MV-4-11 (cell line): ENCODE measurements around the gene MRPL28.
A peak's percentile ranks its signal among the peaks of the same experiment; 100 is the strongest.
"Not testable (repeated sequence)": the region's sequence is repeated elsewhere in the genome, so short reads cannot be mapped to it uniquely, and the experiment has no call there.

Experiments used
- DNase-seq: peaks from one replicate; lab custom pipeline; 2025; lab: John Stamatoyannopoulos, UW

Gene MRPL28

DNA sequence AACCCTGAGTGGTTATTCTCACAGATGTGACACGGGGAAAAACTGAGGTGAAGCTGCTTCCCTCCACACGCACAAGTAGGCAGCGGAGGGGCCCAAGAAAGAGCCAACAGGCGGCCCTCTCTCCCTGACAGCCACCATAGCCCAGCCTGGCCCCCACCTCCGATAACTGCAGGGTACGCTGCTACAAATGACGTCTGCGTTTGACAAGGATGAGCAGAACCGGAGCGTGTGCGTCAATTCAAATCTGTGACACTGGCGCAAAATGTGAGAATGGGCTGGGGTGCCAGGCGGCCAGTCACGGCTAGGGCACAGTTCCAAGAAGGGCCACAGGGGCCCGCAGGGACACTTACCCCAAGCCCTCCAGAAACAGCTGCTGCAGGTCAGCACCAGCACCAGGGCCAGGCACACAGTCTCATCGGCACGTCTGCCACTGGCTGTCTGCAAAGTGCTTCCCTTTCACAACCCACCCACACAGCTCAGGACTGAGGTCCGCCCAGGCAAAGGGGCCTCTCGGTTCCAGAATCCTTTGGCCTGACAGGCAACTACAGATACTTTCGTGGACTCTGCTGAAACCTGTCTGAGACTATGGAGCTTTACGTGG lies 32.3 kb downstream of the MRPL28 start:
- no peak for DNase-seq

DNA sequence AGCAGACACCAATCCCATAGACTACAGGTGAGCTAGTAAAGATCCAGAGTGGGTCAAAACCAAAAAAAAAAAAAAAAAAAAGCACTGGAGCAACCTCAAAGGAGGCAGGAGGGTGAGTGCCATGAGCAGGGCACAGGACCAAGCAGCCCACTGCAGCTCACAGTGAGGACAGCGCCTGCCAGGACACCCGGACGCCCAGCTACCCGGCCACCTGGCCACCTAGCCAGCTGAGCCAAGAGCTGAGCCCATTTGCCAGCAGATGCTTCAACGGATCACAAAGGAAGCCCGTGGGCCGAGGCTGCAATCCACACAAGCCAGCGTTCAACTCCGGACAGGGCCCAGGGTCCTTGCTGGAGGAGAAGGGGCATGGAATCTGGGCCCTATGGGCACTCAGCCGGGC lies 32.9 kb downstream of the MRPL28 start:
- DNase-seq = no peak

DNA sequence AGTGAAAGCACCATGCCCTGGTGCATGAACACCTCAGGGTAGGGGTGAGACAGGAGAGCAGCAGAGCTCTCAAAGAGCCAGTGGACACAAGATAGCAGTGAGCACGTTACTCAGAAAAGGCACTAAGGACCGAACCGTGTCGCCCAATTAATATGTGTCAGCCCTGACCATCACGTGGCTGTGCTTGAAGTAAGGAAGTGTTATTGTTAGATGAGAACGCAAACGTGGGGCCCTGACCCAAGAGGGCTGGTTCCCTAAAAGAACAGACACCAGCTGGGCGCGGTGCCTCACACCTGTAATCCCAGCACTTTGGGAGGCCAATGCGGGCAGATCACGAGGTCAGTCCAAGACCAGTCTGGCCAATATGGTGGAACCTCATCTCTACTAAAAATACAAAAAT lies 34.1 kb downstream of the MRPL28 start:
- DNase-seq = peak; percentile 7

DNA sequence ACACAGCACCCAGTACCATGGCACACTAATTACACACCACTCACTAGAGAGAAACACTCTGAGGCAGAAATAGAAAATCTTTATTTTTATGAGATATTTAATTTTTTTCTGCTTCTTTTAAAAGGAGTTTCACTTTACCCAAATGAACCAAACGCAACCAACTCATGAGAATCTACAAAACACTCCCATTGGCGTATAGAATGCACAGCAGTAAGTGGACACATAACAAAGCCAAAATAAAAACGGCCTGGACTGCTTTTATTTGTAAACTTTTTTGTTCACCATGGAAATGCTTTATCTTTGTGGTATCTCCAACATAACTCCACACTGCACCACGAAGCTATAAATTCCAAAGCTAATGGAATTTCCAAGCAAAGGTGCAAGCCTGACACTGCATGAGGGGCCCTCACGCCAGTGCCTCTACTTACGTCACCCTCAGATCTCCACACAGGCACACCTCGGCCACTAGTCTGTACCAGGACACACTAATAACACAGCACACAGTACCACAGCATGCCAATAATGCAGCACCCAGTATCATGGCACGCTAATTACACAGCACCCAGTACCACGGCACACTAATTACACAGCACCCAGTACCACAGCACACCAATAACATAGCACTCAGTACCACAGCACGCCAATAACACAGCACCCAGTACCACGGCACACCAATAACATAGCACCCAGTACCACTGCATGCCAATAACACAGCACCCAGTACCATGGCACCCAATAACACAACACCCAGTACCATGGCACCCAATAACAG lies 35.3 kb downstream of the MRPL28 start:
- DNase-seq = not testable (repeated sequence)

DNA sequence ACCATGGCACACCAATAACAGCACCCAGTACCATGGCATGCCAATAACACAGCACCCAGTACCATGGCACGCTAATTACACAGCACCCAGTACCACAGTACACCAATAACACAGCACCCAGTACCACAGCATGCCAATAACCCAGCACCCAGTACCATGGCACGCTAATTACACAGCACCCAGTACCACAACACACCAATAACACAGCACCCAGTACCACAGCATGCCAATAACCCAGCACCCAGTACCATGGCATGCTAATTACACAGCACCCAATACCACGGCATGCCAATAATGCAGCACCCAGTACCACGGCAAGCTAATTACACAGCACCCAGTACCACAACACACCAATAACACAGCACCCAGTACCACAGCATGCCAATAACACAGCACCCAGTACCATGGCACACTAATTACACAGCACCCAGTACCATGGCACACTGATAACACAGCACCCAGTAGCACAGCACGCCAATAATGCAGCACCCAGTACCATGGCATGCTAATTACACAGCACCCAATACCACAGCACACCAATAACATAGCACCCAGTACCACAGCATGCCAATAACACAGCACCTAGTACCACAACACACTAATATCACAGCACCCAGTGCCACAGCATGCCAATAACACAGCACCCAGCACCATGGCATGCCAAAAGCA lies 36.0 kb downstream of the MRPL28 start:
- not testable (repeated sequence) for DNase-seq

DNA sequence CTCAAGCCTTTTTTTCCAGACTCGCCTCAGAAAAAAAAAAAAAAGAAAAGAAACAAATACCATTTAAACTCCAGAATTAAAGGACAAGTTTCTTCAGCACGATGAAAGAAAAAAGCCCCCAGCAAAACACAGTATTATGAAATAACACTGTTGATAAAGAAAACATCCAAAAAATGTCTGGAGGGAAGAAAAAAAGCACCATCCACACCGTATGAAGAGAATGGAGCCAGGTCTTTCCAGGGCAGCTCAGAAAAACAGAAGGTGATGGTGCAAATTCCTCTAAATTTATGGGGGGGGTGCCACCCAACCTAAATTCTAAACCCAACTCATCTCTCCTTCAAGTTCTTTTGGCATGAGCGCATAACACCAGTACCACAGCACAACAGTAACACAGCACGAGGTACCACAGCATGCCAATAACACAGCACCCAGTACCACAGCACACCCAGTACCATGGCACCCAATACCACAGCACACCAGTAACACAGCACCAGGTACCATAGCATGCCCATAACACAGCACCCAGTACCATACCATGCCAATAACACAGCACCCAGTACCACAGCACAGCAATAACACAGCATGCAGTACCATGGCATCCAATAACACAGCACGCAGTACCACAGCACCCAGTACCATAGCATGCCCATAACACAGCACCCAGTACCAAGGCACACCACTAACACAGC lies 36.8 kb downstream of the MRPL28 start:
- no peak for DNase-seq

DNA sequence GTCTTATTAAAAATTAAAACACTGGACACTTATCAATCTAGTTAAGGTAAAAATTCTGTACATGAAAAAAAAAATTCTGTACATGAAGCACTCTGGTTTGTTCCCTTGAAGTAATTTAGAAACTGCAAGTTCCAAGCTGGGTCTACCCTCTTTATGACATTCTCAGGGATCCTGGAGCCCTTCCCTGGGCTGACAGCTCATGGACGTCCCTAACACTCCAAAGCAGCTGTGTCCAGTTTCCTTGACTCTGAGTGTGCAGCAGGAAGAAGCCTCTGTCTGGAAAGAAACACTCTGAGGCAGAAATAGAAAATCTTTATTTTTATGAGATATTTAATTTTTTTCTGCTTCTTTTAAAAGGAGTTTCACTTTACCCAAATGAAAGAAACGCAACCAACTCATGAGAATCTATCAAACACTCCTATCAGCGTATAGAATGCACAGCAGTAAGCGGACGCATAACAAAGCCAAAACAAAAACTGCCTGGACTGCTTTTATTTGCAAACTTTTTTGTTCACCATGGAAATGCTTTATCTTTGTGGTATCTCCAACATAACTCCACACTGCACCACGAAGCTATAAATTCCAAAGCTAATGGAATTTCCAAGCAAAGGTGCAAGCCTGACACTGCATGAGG lies 39.0 kb downstream of the MRPL28 start:
- not testable (repeated sequence) for DNase-seq

DNA sequence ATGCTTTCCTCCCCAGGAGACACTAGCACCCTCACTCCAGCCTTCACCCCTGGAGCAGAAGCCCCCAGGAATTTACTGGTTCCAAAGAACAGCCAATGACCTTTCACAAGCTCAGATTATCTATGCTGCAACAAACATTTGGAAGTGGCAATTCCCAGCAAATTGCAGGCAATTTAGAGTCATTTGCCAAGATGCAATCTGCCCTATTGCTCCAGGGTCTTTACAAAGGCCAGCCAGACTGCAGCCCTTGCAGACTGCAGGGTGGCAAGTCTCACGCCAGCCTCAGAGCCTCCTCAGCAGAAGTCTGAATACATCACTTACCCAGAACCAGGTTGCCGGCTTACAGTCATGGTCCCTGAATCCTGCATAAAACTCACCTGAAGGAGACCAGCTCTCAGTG lies 39.6 kb downstream of the MRPL28 start:
- DNase-seq = no peak

DNA sequence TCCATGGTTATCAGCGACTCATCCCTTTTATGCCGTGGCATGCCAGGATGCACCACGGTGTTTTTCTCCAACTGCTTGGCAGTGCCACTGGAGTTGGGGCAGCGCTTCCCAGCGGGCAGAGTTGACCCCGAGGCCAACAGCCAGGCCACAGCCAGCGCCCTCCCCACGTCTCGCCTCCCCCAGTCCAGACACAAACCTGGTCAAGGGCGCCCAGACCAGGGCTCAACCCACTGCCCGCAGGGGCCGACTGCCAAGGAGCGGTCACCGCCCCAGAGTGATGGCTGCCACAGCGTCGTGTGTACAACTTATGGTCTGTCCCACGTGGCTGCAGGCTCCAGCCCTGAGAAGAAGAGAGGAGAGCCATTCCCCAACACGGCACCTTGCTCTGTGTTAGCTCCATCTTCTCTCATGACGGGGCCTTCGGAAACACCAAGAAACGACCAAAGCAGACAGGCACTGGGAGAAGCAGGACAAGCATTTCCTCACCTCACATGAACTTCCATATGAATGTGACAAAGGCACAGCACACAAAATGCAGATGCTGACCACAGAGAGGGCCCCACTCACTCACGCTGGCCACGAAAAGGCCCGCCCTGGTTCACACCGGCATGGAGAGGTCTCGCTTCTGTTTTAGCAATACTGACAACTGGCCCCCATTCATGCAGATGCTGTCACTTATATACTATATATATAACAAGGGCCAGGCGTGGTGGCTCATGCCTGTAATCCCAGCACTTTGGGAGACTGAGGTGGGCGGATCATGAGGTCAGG lies 44.8 kb downstream of the MRPL28 start:
- DNase-seq = peak; percentile 69

DNA sequence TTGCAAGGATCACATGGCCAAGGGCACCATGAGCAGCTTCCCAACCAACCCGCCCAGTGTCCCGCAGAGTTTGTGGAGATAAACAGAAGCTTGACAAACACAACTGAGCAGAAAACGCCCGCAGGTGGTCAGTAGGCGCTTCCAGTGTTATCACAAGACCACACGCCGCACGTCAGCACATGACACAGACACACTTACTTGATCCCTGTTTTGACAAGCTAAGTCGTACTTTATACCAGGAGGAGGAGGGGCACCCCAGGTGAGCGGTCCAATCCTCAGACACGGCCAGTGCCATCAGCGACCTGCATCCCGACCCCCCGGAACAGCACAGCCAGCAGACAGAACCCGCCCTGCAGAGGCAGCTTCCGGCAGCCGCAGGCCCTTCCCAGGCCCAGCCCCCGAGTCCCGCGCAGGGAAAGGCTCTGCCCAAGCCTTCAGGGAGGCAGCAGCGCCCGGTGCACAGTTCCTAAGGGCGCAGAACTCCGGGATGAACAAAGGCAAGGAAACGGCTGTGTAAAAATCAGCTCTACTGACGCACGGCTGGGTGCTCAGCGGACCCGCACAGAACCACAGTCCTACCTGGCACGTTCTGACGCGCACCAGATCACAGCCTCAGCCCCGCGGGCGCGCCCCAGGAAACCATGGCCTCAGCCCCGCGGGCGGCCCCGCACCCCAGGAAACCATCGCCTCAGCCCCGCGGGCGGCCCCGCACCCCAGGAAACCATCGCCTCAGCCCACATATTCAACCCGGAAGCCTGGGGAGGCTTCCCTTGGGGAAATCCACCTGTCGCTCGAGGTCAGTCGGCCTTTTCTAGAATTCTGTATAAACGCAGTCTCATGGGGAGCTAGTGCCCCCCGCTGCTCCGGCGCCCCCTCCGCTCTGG lies 45.6 kb downstream of the MRPL28 start:
- no peak for DNase-seq

DNA sequence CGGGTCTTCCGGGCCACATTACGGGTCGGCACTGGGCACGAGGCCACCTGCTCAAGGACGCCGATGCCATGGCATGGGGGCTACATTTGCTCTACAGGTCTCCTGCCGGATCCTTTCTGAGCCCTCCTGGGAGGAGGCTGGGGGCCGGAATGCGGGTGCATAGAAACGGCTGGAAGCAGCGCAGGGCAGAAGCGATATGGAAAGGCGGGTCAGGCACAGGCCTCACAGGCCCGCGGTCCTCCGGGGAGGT lies 46.2 kb downstream of the MRPL28 start:
- no peak for DNase-seq

DNA sequence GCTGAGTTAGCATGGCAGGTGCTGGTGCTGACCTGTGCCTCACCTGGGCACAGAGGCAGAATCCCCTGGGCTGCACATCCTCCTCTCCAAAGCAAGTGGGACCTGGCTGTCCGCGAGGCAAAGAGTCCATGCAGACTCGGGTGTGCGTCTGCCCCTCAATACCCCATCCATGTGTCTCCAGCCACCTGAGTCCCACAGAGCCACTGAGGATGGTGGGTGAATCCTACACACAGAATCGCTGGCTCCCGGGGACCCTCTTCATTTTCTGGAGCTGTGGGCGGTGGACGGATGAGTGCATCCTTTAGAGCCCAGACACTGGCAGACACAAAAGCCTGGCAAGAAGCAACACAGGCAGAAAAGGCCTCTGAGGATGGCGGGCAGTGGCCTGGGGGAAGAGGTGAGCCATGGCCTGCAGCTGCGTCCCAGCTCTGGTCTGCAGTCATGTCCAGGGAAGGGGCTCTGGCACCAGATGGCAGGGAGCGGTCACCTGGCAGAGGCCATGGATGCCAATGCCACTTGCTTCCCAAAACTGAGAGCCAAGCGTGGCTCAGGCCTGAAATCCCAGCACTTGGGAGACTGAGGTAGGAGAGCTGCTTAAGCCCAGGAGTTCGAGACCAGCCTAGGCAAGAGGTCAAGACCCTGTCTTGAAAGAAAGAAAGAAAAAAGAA lies 47.7 kb downstream of the MRPL28 start:
- DNase-seq = no peak

DNA sequence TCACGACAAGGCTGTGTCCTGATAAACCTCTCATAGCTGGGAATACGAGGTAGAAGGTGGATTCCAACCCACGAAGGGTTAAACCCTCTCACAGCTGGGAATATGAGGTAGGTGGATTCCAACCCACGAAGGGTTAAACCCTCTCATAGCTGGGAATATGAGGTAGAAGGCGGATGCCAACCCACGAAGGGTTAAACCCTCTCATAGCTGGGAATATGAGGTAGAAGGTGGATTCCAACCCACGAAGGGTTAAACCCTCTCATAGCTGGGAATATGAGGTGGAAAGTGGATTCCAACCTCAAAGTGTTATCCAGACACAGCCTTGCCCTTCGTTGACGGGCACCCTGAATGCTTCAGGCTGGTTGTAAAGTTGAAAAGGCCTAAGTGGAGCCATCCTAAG lies 48.8 kb downstream of the MRPL28 start:
- no peak for DNase-seq

DNA sequence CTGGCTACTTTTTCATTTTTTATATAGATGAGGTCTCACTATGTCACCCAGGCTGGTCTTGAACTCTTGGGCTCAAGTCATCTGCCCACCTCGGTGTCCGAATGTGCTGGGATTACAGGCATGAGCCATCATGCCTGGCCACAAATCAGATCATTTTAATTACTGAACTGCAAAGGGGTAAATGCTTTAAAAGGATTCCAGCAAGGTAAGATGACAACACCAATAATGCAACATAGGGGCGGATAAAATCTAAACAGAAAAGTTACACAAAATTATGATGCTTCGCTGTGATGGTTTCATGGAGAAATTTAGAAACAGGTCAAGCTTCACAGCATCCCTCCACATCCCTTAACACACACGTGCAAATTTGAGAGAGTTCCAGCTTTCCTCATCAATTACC lies 50.1 kb downstream of the MRPL28 start:
- no peak for DNase-seq

DNA sequence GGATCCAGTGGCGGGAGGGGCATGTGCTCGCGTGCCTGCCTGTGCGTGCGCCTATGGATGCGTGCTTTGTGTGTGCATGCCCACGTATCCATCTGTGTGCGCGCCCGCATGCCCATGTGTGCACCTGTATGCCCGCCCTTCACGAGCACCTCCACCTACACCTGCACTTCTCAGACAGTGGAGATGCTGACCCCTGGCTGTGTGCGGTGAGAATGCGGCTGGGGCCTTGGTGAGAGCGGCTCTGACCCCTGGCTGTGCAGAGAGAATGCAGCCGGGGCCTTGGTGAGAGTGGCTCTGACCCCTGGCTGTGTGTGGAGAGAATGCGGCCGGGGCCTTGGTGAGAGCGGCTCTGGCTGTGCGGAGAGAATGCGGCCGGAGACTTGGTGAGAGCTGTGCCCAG lies 51.7 kb downstream of the MRPL28 start:
- no peak for DNase-seq

DNA sequence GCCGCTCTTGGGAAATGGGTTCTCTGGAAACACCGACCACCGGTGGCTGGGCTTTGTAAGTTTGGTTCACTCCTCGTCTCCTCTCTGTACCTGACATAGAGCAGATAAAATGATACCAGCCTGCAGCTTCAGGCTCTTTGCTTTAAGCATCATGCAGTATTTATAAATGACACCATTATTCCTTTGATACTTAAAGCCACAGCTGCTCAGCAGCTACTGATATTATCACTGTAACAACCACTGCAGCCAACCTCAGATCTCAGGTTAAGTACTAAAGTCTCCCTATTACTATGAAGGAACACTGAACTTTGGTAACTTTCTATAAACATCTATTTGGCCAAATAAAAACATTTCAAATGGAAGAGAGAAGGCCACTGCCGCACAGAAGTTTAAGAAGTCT lies 52.8 kb downstream of the MRPL28 start:
- DNase-seq = no peak
